Neural cell (in vitro differentiated cells): Measurements from ENCODE around the gene PARM1. TPM values are rescaled to one million over a fixed set of nuclear protein-coding genes. Genes with fewer than 3 reads are reported as not detected.

Experiments used
- H2AFZ ChIP-seq: fragments of 200-600, 300-800 bp; sonication (generic), shearing (Covaris generic); 2 replicates; pipeline ENCODE4 v1.6.0; 2014; ENCODE audit warnings: low read depth, mild to moderate bottlenecking, antibody characterized with exemption, low read length, moderate library complexity
- H3F3A ChIP-seq: fragments of 200-600 bp; shearing (Covaris generic); 2 replicates; pipeline ENCODE4 v1.6.1; 2016; ENCODE audit warnings: mild to moderate bottlenecking, moderate library complexity, mixed read lengths, antibody characterized with exemption, low read length; ENCODE audit not compliant: insufficient read depth, poor library complexity, severe bottlenecking
- H3K27ac ChIP-seq: fragments of 200-600, 300-800 bp; sonication (generic), shearing (Covaris generic); 2 replicates; pipeline ENCODE4 v1.5.1; 2014; ENCODE audit warnings: mild to moderate bottlenecking, low read length, moderate library complexity
- H3K27me3 ChIP-seq: fragments of 300-800, 200-600 bp; sonication (generic), shearing (Covaris generic); 2 replicates; pipeline ENCODE4 v1.6.0; 2014; ENCODE audit warnings: mild to moderate bottlenecking, low read depth, low read length, moderate library complexity; ENCODE audit not compliant: insufficient read depth
- H3K36me3 ChIP-seq: fragments of 300-800, 200-600 bp; sonication (generic), shearing (Covaris generic); 2 replicates; pipeline ENCODE4 v1.5.1; 2014; ENCODE audit warnings: mild to moderate bottlenecking, antibody characterized with exemption, low read length, moderate library complexity; ENCODE audit not compliant: insufficient read depth
- H3K4me2 ChIP-seq: fragments of 300-800, 200-600 bp; sonication (generic), shearing (Covaris generic); 2 replicates; pipeline ENCODE4 v1.6.0; 2014; ENCODE audit warnings: mild to moderate bottlenecking, low read length
- H3K4me3 ChIP-seq: fragments of 300-800, 200-600 bp; sonication (generic), shearing (Covaris generic); 2 replicates; pipeline ENCODE4 v1.5.1; 2014; ENCODE audit warnings: mild to moderate bottlenecking, low read length, moderate library complexity
- H3K79me2 ChIP-seq: fragments of 200-600 bp; shearing (Covaris generic); replicated peaks from 2 replicates; pipeline ENCODE4 v1.6.0; 2014; ENCODE audit warnings: mild to moderate bottlenecking, low read length, moderate library complexity; ENCODE audit not compliant: insufficient read depth
- H3K9ac ChIP-seq: fragments of 300-800, 200-600 bp; sonication (generic), shearing (Covaris generic); 2 replicates; pipeline ENCODE4 v1.6.1; 2016; ENCODE audit warnings: mild to moderate bottlenecking, low read length, mixed read lengths
- H3K9me2 ChIP-seq: fragments of 200-600 bp; shearing (Covaris generic); 2 replicates; pipeline ENCODE4 v1.6.1; 2016; ENCODE audit warnings: mild to moderate bottlenecking, low read length, mixed read lengths; ENCODE audit not compliant: insufficient read depth
- H3K9me3 ChIP-seq: fragments of 200-600, 300-800 bp; sonication (generic), shearing (Covaris generic); 2 replicates; pipeline ENCODE4 v1.6.1; 2016; ENCODE audit warnings: mild to moderate bottlenecking, mixed run types, low read length, moderate library complexity, mixed read lengths
- H4K20me1 ChIP-seq: fragments of 200-600 bp; shearing (Covaris generic); 2 replicates; pipeline ENCODE4 v1.6.1; 2016; ENCODE audit warnings: mild to moderate bottlenecking, mixed run types; ENCODE audit not compliant: insufficient read depth
- EP300 ChIP-seq: fragments of 450-650 bp; conservative IDR thresholded peaks from 2 replicates; pipeline ENCODE4 v1.6.1; 2014; ENCODE audit warnings: antibody characterized with exemption, mild to moderate bottlenecking, moderate library complexity; ENCODE audit not compliant: poor library complexity, severe bottlenecking
- EZH2 ChIP-seq: fragments of 200-600, 300-800 bp; shearing (Covaris generic), sonication (generic); IDR thresholded peaks from 2 replicates; pipeline ENCODE4 v1.6.1; 2014; ENCODE audit warnings: antibody characterized with exemption, low read length, borderline replicate concordance, mild to moderate bottlenecking; ENCODE audit not compliant: insufficient read depth, poor library complexity, severe bottlenecking
- MXI1 ChIP-seq: fragments of 450-650 bp; conservative IDR thresholded peaks from 2 replicates; pipeline ENCODE4 v1.6.1; 2014; ENCODE audit warnings: antibody characterized with exemption, mild to moderate bottlenecking; ENCODE audit not compliant: poor library complexity, severe bottlenecking
- POLR2AphosphoS5 ChIP-seq: IDR thresholded peaks from 2 replicates; pipeline ENCODE4 v1.6.1; 2012
- RAD21 ChIP-seq: fragments of 450-650 bp; conservative IDR thresholded peaks from 2 replicates; pipeline ENCODE4 v1.6.1; 2014; ENCODE audit warnings: antibody characterized with exemption, mild to moderate bottlenecking, moderate library complexity
- SMC3 ChIP-seq: fragments of 450-650 bp; conservative IDR thresholded peaks from 2 replicates; pipeline ENCODE4 v1.6.1; 2014; ENCODE audit warnings: antibody characterized with exemption, mild to moderate bottlenecking, moderate library complexity; ENCODE audit not compliant: poor library complexity
- TAF1 ChIP-seq: IDR thresholded peaks from 2 replicates; pipeline ENCODE4 v1.6.1; 2012; ENCODE audit warnings: low read depth
- polyA plus RNA-seq: library from polyadenylated mRNA; depleted of rRNA; stranded (reverse); fragments of >200 nt; gene quantifications from 2 replicates; pipeline ENCODE4 v1.2.3, GENCODE V29; 2014
- TF ChIP-seq, protein P1 (sequence below): IDR thresholded peaks from 2 replicates; pipeline ENCODE4 v1.6.1; 2012; ENCODE audit warnings: borderline replicate concordance
- TF ChIP-seq, protein P2 (sequence below): fragments of 450-650 bp; IDR thresholded peaks from 2 replicates; pipeline ENCODE4 v1.5.1; 2014; ENCODE audit warnings: antibody characterized with exemption, mild to moderate bottlenecking, moderate library complexity; ENCODE audit not compliant: poor library complexity, severe bottlenecking

The PARM1 gene
- polyA plus RNA-seq, 1 donor from 2014 or later: 1.3 TPM

DNA sequence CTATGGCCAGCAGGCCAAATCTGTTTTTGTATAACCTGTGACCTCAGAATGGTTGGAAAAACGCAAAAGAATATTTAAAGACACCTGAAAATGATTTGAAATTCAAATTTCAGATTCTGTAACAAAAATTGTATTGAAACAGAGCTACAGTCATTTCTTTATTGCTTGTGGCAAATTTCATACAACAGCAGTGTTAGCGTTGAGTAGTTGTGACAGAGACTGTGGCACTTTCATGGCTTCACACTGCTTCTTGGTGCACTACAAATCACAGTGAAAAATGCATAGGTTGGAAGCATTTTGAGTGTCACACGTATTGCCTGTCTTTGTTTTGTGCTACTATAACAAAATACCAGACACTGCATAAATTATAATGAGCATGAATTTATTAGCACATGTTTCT lies 12.2 kb upstream of the PARM1 start:
- no peak for TF ChIP-seq RAD21
- TF ChIP-seq, protein P1, sequence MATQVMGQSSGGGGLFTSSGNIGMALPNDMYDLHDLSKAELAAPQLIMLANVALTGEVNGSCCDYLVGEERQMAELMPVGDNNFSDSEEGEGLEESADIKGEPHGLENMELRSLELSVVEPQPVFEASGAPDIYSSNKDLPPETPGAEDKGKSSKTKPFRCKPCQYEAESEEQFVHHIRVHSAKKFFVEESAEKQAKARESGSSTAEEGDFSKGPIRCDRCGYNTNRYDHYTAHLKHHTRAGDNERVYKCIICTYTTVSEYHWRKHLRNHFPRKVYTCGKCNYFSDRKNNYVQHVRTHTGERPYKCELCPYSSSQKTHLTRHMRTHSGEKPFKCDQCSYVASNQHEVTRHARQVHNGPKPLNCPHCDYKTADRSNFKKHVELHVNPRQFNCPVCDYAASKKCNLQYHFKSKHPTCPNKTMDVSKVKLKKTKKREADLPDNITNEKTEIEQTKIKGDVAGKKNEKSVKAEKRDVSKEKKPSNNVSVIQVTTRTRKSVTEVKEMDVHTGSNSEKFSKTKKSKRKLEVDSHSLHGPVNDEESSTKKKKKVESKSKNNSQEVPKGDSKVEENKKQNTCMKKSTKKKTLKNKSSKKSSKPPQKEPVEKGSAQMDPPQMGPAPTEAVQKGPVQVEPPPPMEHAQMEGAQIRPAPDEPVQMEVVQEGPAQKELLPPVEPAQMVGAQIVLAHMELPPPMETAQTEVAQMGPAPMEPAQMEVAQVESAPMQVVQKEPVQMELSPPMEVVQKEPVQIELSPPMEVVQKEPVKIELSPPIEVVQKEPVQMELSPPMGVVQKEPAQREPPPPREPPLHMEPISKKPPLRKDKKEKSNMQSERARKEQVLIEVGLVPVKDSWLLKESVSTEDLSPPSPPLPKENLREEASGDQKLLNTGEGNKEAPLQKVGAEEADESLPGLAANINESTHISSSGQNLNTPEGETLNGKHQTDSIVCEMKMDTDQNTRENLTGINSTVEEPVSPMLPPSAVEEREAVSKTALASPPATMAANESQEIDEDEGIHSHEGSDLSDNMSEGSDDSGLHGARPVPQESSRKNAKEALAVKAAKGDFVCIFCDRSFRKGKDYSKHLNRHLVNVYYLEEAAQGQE: no peak
- TF ChIP-seq EP300: no peak
- no peak for TF ChIP-seq TAF1
- TF ChIP-seq, protein P2, sequence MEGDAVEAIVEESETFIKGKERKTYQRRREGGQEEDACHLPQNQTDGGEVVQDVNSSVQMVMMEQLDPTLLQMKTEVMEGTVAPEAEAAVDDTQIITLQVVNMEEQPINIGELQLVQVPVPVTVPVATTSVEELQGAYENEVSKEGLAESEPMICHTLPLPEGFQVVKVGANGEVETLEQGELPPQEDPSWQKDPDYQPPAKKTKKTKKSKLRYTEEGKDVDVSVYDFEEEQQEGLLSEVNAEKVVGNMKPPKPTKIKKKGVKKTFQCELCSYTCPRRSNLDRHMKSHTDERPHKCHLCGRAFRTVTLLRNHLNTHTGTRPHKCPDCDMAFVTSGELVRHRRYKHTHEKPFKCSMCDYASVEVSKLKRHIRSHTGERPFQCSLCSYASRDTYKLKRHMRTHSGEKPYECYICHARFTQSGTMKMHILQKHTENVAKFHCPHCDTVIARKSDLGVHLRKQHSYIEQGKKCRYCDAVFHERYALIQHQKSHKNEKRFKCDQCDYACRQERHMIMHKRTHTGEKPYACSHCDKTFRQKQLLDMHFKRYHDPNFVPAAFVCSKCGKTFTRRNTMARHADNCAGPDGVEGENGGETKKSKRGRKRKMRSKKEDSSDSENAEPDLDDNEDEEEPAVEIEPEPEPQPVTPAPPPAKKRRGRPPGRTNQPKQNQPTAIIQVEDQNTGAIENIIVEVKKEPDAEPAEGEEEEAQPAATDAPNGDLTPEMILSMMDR: no peak
- TF ChIP-seq POLR2AphosphoS5: no peak
- TF ChIP-seq MXI1: no peak
- no peak for TF ChIP-seq SMC3
- no peak for TF ChIP-seq EZH2
- H3K27ac ChIP-seq: no peak overlapping the region
- no peak overlapping the region for H3K4me3 ChIP-seq
- no peak overlapping the region for H3K9ac ChIP-seq
- H4K20me1 ChIP-seq: no peaks in the 10 kb centered on the region
- H3K79me2 ChIP-seq: no peaks in the 10 kb centered on the region
- no peaks in the 10 kb centered on the region for H3K27me3 ChIP-seq
- H2AFZ ChIP-seq: no peak overlapping the region
- H3K9me2 ChIP-seq: no peaks in the 10 kb centered on the region
- H3K9me3 ChIP-seq: no peaks in the 10 kb centered on the region
- H3F3A ChIP-seq: no peaks in the 10 kb centered on the region
- no peak overlapping the region for H3K4me2 ChIP-seq
- no peaks in the 10 kb centered on the region for H3K36me3 ChIP-seq

DNA sequence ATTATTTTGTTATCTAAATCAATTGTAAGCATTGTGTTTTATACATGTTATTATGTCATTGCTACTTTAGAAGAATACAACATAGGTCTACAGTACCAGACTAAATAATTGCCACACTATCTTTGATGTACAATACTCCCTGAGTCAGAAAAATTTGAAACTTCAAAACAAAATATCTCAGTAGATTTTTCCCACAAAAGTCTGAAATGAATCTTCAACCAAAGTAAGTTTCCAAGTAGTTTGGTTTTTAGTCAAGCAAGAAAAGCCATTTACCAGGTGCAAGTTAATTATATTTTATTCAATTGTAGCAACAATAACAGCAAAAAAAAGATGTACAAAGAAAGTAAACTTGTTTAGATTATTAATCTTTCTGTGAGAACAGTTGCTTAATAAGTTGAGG lies 11.4 kb upstream of the PARM1 start:
- Histone ChIP-seq H3K79me2 (no peaks in the 10 kb centered on the region), H3K27ac (no peak overlapping the region), H2AFZ (no peak overlapping the region), H3K4me2 (no peak overlapping the region), H3K9me2 (no peaks in the 10 kb centered on the region), H3F3A (no peaks in the 10 kb centered on the region), H4K20me1 (no peaks in the 10 kb centered on the region), H3K36me3 (no peaks in the 10 kb centered on the region), H3K9me3 (no peaks in the 10 kb centered on the region), H3K9ac (no peak overlapping the region), H3K4me3 (no peak overlapping the region), H3K27me3 (no peaks in the 10 kb centered on the region)
- TF ChIP-seq EZH2 (no peak), SMC3 (no peak), MXI1 (no peak), EP300 (no peak), TAF1 (no peak), RAD21 (no peak), POLR2AphosphoS5 (no peak)
- TF ChIP-seq, protein P2: no peak
- TF ChIP-seq, protein P1: no peak
